Measurements from ENCODE around the gene MAML3. TPM values are rescaled to one million over a fixed set of nuclear protein-coding genes. Genes with fewer than 3 reads are reported as not detected.

MAML3 gene
- polyA plus RNA-seq, 1 donor: 17.2 TPM

GRCh38 chr4:140003876-140004548 lies 150.0 kb downstream of the MAML3 start:
- peak; percentile 31 for DNase-seq

GRCh38 chr4:140000232-140000631 lies 153.8 kb downstream of the MAML3 start:
- DNase-seq: no peak

- DNase-seq: no peak
Observed at GRCh38 chr4:139988863-139989765, 164.9 kb downstream of the MAML3 start.

- no peak for DNase-seq
Observed at GRCh38 chr4:139987502-139987850, 166.5 kb downstream of the MAML3 start.

GRCh38 chr4:139986689-139987501 lies 167.1 kb downstream of the MAML3 start:
- no peak for DNase-seq

GRCh38 chr4:139986106-139986505 lies 167.9 kb downstream of the MAML3 start:
- DNase-seq: no peak

- DNase-seq: no peak
Observed at GRCh38 chr4:139985401-139985800, 168.6 kb downstream of the MAML3 start.

- no peak for DNase-seq
Observed at GRCh38 chr4:139984471-139984870, 169.5 kb downstream of the MAML3 start.

- no peak for DNase-seq
Observed at GRCh38 chr4:139978692-139979091, 175.3 kb downstream of the MAML3 start.

GRCh38 chr4:139977838-139978609 lies 176.0 kb downstream of the MAML3 start:
- DNase-seq: no peak

- DNase-seq: no peak
Observed at GRCh38 chr4:139975830-139976272, 178.1 kb downstream of the MAML3 start.

- no peak for DNase-seq
Observed at GRCh38 chr4:139973616-139974015, 180.4 kb downstream of the MAML3 start.

GRCh38 chr4:139973015-139973414 lies 181.0 kb downstream of the MAML3 start:
- no peak for DNase-seq

- no peak for DNase-seq
Observed at GRCh38 chr4:139972305-139972704, 181.7 kb downstream of the MAML3 start.

GRCh38 chr4:139971111-139971510 lies 182.9 kb downstream of the MAML3 start:
- DNase-seq: no peak

- DNase-seq: no peak
Observed at GRCh38 chr4:139969635-139970266, 184.2 kb downstream of the MAML3 start.

- no peak for DNase-seq
Observed at GRCh38 chr4:139968831-139969230, 185.2 kb downstream of the MAML3 start.

- DNase-seq: no peak
Observed at GRCh38 chr4:139966383-139966782, 187.6 kb downstream of the MAML3 start.

GRCh38 chr4:139965789-139966188 lies 188.2 kb downstream of the MAML3 start:
- no peak for DNase-seq

GRCh38 chr4:139963708-139964107 lies 190.3 kb downstream of the MAML3 start:
- DNase-seq: no peak

- DNase-seq: no peak
Observed at GRCh38 chr4:139962130-139962684, 191.8 kb downstream of the MAML3 start.

Data from left kidney (tissue), 2 donors.